Hepatocyte (in vitro differentiated cells): ENCODE data around the gene POGK. TPM values are rescaled to one million over a fixed set of nuclear protein-coding genes. Genes with fewer than 3 reads are reported as not detected.
"Not testable (repeated sequence)": the region's sequence is repeated elsewhere in the genome, so short reads cannot be mapped to it uniquely, and the experiment has no call there.

ENCODE experiments used
- DNase-seq: peaks from one replicate; pipeline ENCODE4 v3.0.0-alpha.2; 2016; ENCODE audit warnings: low spot score
- H2AFZ ChIP-seq: fragments of 200-600 bp; sonication (generic); 2 replicates; pipeline ENCODE4 v1.6.0; 2016; ENCODE audit warnings: antibody characterized with exemption, mild to moderate bottlenecking
- H3K27ac ChIP-seq: fragments of 200-600 bp; sonication (generic); 2 replicates; pipeline ENCODE4 v1.5.1; 2016; ENCODE audit warnings: mild to moderate bottlenecking
- H3K27me3 ChIP-seq: fragments of 200-600 bp; sonication (generic); 2 replicates; pipeline ENCODE4 v1.6.1; 2016
- H3K36me3 ChIP-seq: fragments of 200-600 bp; sonication (generic); replicated peaks from 2 replicates; pipeline ENCODE4 v1.5.1; 2016; ENCODE audit warnings: low read depth; ENCODE audit not compliant: insufficient read depth
- H3K4me1 ChIP-seq: fragments of 200-600 bp; sonication (generic); 2 replicates; pipeline ENCODE4 v1.5.1; 2016; ENCODE audit warnings: mild to moderate bottlenecking, moderate library complexity; ENCODE audit not compliant: insufficient read depth
- H3K4me2 ChIP-seq: fragments of 200-600 bp; sonication (generic); 2 replicates; pipeline ENCODE4 v1.6.0; 2016
- H3K4me3 ChIP-seq: fragments of 200-600 bp; sonication (generic); 2 replicates; pipeline ENCODE4 v1.5.1; 2016; ENCODE audit warnings: mild to moderate bottlenecking
- H3K79me2 ChIP-seq: fragments of 200-600 bp; sonication (generic); 2 replicates; pipeline ENCODE4 v1.6.0; 2017; ENCODE audit warnings: mild to moderate bottlenecking
- H3K9me2 ChIP-seq: fragments of 200-600 bp; sonication (generic); replicated peaks from 2 replicates; pipeline ENCODE4 v1.6.0; 2017; ENCODE audit warnings: mild to moderate bottlenecking; ENCODE audit not compliant: insufficient read depth
- H3K9me3 ChIP-seq: fragments of 200-600 bp; sonication (generic); 2 replicates; pipeline ENCODE4 v1.5.1; 2016; ENCODE audit warnings: low read depth, mild to moderate bottlenecking
- H4K20me1 ChIP-seq: fragments of 200-600 bp; sonication (generic); 2 replicates; pipeline ENCODE4 v1.6.0; 2016; ENCODE audit warnings: mild to moderate bottlenecking; ENCODE audit not compliant: insufficient read depth, poor library complexity, severe bottlenecking
- CTCF ChIP-seq: fragments of 200-600 bp; sonication (generic); IDR thresholded peaks from 2 replicates; pipeline ENCODE4 v1.5.1; 2016; ENCODE audit warnings: antibody characterized with exemption, mild to moderate bottlenecking; ENCODE audit not compliant: poor library complexity
- EZH2 ChIP-seq: fragments of 200-600 bp; sonication (generic); IDR thresholded peaks from 2 replicates; pipeline ENCODE4 v1.6.1; 2016; ENCODE audit warnings: antibody characterized with exemption, mild to moderate bottlenecking, borderline replicate concordance
- EZH2phosphoT487 ChIP-seq: fragments of 200-600 bp; sonication (generic); IDR thresholded peaks from one replicate; pipeline ENCODE4 v1.6.1; 2018; ENCODE audit warnings: antibody characterized with exemption, mild to moderate bottlenecking, low read depth, moderate library complexity; ENCODE audit not compliant: unreplicated experiment, severe bottlenecking
- WGBS: methylation state at CpG from one replicate; pipeline ENCODE4 v1.1.6; 2016; ENCODE audit warnings: low lambda C conversion rate; ENCODE audit errors: missing lambda C conversion rate; 5-methylcytosine and 5-hydroxymethylcytosine counted together
- polyA plus RNA-seq: library from polyadenylated mRNA; unstranded; fragments of >200 nt; fragmentation: Nextera tagmentation; extraction: Ambion mirVana; gene quantifications from 2 replicates; pipeline ENCODE4 v1.2.1, GENCODE V29; 2016
- total RNA-seq: library from RNA; depleted of rRNA; stranded (reverse); fragments of >200 nt; gene quantifications from 2 replicates; pipeline ENCODE4 v1.2.3, GENCODE V29; 2014

POGK gene
- total and polyA plus RNA-seq, 2 experiments from 2014 or later: 22.6 to 37.2 TPM

- Histone ChIP-seq H3K27me3 (no peaks in the 10 kb centered on the region), H3K79me2 (no peaks in the 10 kb centered on the region), H3K4me1 (no peaks in the 10 kb centered on the region), H2AFZ (no peak overlapping the region), H4K20me1 (no peaks in the 10 kb centered on the region), H3K4me2 (no peak overlapping the region), H3K36me3 (no peaks in the 10 kb centered on the region), H3K9me2 (no peaks in the 10 kb centered on the region), H3K4me3 (no peak overlapping the region), H3K9me3 (no peaks in the 10 kb centered on the region), H3K27ac (no peak overlapping the region)
- 58% methylated on average over 7 of the region's 7 CpGs for WGBS
- no peak for DNase-seq
- TF ChIP-seq EZH2phosphoT487: no peak
- TF ChIP-seq EZH2: no peak
- TF ChIP-seq CTCF: no peak
Observed at GRCh38 chr1:166822385-166822784, 16.9 kb upstream of the POGK start.

DNA sequence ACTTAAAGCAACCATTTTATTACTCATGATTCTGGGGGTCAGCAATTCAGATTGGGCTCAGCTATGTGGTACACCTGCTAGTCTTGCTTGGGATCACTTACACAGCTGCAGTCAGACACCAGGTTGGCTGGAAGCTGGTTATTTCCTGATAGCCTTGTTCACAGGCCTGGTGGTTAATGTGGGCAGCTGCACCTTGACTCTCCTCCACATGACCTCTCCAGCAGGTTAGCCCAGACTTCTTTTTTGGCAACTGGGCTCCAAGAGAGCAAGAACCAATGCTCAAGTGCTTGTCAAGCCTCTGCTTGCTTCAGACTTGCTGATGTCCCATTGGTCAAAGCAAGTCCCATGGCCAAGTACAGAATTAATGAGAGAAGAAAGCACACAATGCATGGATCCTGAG is 11.8 kb upstream of the POGK start:
- Histone ChIP-seq H2AFZ (no peak overlapping the region), H3K27me3 (no peaks in the 10 kb centered on the region), H4K20me1 (no peaks in the 10 kb centered on the region), H3K4me2 (no peak overlapping the region), H3K4me3 (no peak overlapping the region), H3K27ac (no peak overlapping the region), H3K36me3 (no peaks in the 10 kb centered on the region), H3K9me2 (no peaks in the 10 kb centered on the region), H3K9me3 (no peaks in the 10 kb centered on the region), H3K79me2 (no peaks in the 10 kb centered on the region), H3K4me1 (no peaks in the 10 kb centered on the region)
- DNase-seq: no peak
- TF ChIP-seq CTCF (no peak), EZH2phosphoT487 (no peak), EZH2 (no peak)

DNA sequence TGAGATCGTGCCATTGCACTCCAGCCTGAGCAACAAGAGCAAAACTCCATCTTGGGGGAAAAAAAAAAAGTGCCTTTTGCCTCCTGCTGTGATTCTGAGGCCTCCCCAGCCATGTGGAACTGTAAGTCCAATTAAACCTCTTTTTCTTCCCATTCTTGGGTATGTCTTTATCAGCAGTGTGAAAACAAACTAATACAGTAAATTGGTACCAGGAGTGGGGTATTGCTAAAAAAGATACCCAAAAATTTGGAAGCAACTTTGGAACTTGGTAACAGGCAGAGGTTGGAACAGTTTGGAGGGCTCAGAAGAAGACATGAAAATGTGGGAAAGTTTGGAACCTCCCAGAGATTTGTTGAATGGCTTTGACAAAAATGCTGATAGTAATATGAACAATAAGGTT is 9.5 kb upstream of the POGK start:
- H3K4me2 ChIP-seq, H3K9me2 ChIP-seq, H3K4me3 ChIP-seq, DNase-seq, H3K79me2 ChIP-seq, H3K27ac ChIP-seq, H3K4me1 ChIP-seq, H3K36me3 ChIP-seq, H4K20me1 ChIP-seq, H2AFZ ChIP-seq, H3K9me3 ChIP-seq, H3K27me3 ChIP-seq: not testable (repeated sequence)
- WGBS: 60% methylated on average over 1 of the region's 1 CpG

DNA sequence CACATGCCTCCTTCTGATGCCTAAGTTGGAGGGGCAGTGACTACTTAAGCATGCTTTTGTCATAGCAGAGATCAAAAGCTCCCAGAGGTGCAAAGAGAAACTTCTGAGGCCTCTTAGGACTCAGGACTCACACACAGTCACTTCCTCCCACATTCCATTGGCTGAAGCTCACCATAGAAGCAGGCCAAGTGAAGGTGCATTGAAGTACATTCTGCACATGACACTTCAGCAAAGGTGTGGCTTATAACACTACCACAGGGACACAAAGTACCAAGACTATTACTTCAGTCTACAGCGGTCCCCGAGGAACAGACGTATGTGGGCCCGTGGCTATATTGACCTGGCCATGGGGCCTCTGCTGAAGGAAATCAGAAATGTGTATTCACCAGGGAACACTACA is 2.5 kb upstream of the POGK start:
- H3K9me2 ChIP-seq: no peaks in the 10 kb centered on the region
- DNase-seq: no peak
- 94% methylated on average over 4 of the region's 4 CpGs for WGBS
- peaks cover 12% of the 10 kb centered on the region for H3K79me2 ChIP-seq
- no peak overlapping the region for H3K4me3 ChIP-seq
- no peaks in the 10 kb centered on the region for H3K9me3 ChIP-seq
- H3K27me3 ChIP-seq: no peaks in the 10 kb centered on the region
- no peak overlapping the region for H2AFZ ChIP-seq
- H3K27ac ChIP-seq: no peak overlapping the region
- H3K36me3 ChIP-seq: no peaks in the 10 kb centered on the region
- no peak for TF ChIP-seq CTCF
- no peak for TF ChIP-seq EZH2
- TF ChIP-seq EZH2phosphoT487: no peak
- no peak overlapping the region for H3K4me2 ChIP-seq
- H3K4me1 ChIP-seq: peaks cover 28% of the 10 kb centered on the region
- H4K20me1 ChIP-seq: peaks cover 2% of the 10 kb centered on the region
